ENCODE data around the gene DENND4A. TPM values are rescaled to one million over a fixed set of nuclear protein-coding genes. Genes with fewer than 3 reads are reported as not detected.

Gene DENND4A
- total RNA-seq, 1 donor from 2014 or later, result 50.8 TPM

DNA sequence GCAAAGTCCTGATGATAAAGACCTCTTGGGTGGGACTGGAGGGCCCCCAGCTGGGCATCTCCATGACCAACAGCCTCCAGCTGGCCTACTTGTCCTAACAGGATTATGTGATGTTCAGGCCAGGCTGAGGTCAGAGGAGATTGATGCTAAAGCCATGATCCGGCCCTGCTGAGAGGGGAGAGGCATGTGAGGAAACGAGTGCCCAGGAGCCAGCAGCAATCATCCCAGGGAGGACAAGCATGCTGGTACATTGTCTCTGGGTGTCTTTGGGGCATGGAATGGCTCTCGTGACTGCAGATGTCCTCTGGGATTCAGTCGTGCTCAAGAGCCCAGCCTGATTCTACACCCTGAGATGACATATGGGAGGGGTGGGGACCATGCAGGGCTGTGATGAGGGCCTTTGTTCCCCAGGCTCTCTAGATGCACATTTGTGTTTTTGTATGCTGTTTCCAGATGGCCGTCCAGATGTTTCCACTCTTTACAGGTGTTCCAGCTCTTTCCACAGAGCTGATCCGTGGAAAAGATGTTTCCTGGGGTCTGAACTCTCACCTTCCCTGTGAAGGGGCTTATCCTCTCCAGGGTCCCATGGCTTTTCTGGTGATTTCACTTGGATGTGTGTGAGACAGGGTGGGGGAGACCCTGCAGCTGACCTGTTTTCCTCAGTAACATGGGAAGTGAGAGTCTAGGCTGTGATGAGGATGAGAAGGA lies 150.2 kb downstream of the DENND4A start:
- Mint-ChIP-seq H3K4me3 (no peak overlapping the region), H3K27ac (no peak overlapping the region), H3K9me3 (no peaks in the 10 kb centered on the region), H3K4me1 (ENCODE audit: low read depth) (peaks cover 10% of the 10 kb centered on the region), H3K27me3 (ENCODE audit: insufficient read depth) (no peaks in the 10 kb centered on the region), H3K36me3 (ENCODE audit: low read depth) (no peaks in the 10 kb centered on the region)
- DNase-seq (ENCODE audit: low spot score), result no peak
- intact Hi-C loops (cut with micrococcal nuclease), result no loop called here

DNA sequence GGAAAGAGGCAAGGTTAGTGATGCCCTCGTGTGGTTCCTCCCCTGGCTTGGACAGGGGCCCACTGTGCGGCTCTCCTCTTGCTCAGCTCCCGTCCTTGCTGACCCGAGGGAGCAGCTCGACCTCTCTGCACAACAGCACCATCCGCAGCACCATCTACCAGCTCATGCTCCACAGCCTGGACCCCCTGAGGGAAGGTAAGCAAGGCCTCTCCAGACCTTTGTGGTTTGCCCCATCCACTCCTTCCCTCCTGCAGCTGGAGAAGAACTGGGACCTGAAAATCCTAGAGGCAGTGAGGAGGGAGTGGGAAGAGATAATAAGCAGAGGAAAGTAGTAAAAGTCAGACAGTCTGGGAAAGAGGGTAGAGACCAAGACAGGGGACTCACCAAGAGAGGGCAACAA lies 152.6 kb downstream of the DENND4A start:
- intact Hi-C loops (cut with micrococcal nuclease), result loop anchor here (5.0 kb wide), 2 partner anchors 188 to 553 kb away; no protein-coding TSS in a partner anchor
- Mint-ChIP-seq H3K9me3 (no peaks in the 10 kb centered on the region), H3K4me1 (ENCODE audit: low read depth) (peaks cover 10% of the 10 kb centered on the region), H3K4me3 (no peak overlapping the region), H3K36me3 (ENCODE audit: low read depth) (no peaks in the 10 kb centered on the region), H3K27ac (no peak overlapping the region), H3K27me3 (ENCODE audit: insufficient read depth) (no peaks in the 10 kb centered on the region)
- DNase-seq (ENCODE audit: low spot score), result no peak

DNA sequence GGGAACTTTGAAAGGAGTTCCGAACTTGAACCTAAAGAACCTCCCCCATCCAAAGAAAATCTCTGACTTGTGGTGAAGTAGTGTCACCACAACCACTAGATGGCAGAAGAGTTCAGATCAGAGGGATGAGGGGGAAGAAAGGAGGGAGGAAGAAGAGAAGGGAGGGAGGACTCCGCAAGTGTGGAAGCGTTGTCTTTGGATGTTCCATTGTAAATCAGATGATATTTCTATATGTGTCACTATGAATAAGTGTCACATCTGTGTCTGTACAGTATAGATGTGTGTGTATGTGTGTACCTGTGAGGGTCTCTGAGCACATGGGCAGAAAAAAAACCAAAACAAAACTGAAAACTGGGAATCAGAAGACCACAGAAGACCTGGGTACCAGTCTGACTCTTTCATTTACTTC lies 153.4 kb downstream of the DENND4A start:
- H3K4me3 Mint-ChIP-seq, result peak overlapping the region; percentile 0
- no peaks in the 10 kb centered on the region for H3K9me3 Mint-ChIP-seq
- H3K27me3 Mint-ChIP-seq (ENCODE audit: insufficient read depth), result no peaks in the 10 kb centered on the region

DNA sequence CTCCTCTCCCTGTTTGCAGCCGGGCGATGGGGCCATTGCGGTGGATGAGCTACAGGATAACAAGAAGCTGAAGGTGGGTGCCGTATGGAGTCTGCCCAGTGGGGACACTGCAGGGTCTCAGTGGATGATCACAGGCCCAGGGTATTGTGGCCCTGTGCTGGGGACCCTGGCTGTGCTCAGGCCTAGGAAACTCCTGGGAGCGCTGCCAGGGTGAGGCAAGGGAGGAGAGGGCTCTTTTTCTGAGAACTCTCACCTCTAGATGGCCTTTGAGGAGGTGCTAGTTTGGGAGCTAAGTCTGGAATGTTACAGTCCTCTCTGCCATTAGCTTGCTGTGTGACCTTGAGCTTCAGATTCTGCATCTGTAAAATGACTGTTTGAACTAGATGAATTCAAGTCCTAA lies 154.0 kb downstream of the DENND4A start:
- no peak overlapping the region for H3K27ac Mint-ChIP-seq
- intact Hi-C loops (cut with micrococcal nuclease), result loop anchor here (1.0 to 5.0 kb wide), 3 partner anchors 189 to 554 kb away; no protein-coding TSS in a partner anchor

More for the DNA sequence above, 153.4 kb downstream of the DENND4A start:
- peaks cover 10% of the 10 kb centered on the region for H3K4me1 Mint-ChIP-seq (ENCODE audit: low read depth)
- no peak overlapping the region for H3K27ac Mint-ChIP-seq
- intact Hi-C loops (cut with micrococcal nuclease), result loop anchor here (1.0 to 5.0 kb wide), 3 partner anchors 189 to 554 kb away; no protein-coding TSS in a partner anchor
- no peaks in the 10 kb centered on the region for H3K36me3 Mint-ChIP-seq (ENCODE audit: low read depth)
- DNase-seq (ENCODE audit: low spot score), result peak; percentile 48

DNA sequence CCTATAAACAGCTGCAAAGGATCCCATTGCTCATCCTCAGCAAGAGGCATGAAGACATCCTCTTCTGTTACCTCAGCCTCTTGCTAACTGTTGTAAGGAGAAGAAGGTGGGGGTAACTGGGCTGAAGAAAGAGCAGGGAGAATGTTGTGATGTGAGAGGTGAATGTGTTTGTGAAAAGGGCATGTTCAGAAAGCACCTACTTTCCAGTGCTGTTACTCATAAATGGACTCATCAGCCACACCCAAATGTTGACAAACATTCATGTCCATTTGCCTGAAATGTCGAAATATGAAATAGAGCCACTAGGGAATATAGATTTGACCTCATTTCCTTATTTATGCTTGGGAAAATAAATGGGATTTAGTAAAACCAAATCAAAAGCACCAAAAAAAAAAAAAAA lies 157.7 kb downstream of the DENND4A start:
- no peak for DNase-seq (ENCODE audit: low spot score)
- H3K4me1 Mint-ChIP-seq (ENCODE audit: low read depth), result peaks cover 25% of the 10 kb centered on the region
- H3K27ac Mint-ChIP-seq, result no peak overlapping the region
- H3K9me3 Mint-ChIP-seq, result no peaks in the 10 kb centered on the region
- H3K27me3 Mint-ChIP-seq (ENCODE audit: insufficient read depth), result no peaks in the 10 kb centered on the region
- no peaks in the 10 kb centered on the region for H3K36me3 Mint-ChIP-seq (ENCODE audit: low read depth)
- intact Hi-C loops (cut with micrococcal nuclease), result no loop called here
- no peak overlapping the region for H3K4me3 Mint-ChIP-seq

More for the DNA sequence above, 154.0 kb downstream of the DENND4A start:
- Mint-ChIP-seq H3K36me3 (ENCODE audit: low read depth) (no peaks in the 10 kb centered on the region), H3K9me3 (no peaks in the 10 kb centered on the region), H3K4me1 (ENCODE audit: low read depth) (peaks cover 10% of the 10 kb centered on the region), H3K27me3 (ENCODE audit: insufficient read depth) (no peaks in the 10 kb centered on the region), H3K4me3 (no peak overlapping the region)
- DNase-seq (ENCODE audit: low spot score), result no peak

DNA sequence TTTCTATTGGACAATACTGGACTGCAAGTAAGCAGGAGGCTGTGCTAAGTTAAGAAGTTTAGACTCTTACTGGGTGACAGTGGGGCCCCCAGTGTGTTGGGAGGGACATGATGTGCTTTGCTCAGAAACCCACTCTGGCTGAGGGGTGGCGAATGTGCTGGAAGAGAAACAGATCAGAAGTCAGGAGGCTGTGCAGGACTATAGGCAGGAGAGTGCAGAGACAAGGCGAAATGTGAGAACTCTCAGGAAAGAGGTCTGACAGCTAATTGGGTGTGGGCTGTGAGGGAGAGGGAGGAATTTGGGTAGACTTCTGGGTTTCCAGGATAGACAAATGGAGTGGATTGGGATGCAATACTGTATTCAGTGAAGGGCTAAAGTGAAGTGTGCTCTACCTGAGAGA lies 158.3 kb downstream of the DENND4A start:
- intact Hi-C loops (cut with micrococcal nuclease), result no loop called here
- Mint-ChIP-seq H3K4me1 (ENCODE audit: low read depth) (peaks cover 20% of the 10 kb centered on the region), H3K9me3 (no peaks in the 10 kb centered on the region), H3K36me3 (ENCODE audit: low read depth) (no peaks in the 10 kb centered on the region), H3K4me3 (no peak overlapping the region), H3K27ac (no peak overlapping the region), H3K27me3 (ENCODE audit: insufficient read depth) (no peaks in the 10 kb centered on the region)
- DNase-seq (ENCODE audit: low spot score), result no peak

DNA sequence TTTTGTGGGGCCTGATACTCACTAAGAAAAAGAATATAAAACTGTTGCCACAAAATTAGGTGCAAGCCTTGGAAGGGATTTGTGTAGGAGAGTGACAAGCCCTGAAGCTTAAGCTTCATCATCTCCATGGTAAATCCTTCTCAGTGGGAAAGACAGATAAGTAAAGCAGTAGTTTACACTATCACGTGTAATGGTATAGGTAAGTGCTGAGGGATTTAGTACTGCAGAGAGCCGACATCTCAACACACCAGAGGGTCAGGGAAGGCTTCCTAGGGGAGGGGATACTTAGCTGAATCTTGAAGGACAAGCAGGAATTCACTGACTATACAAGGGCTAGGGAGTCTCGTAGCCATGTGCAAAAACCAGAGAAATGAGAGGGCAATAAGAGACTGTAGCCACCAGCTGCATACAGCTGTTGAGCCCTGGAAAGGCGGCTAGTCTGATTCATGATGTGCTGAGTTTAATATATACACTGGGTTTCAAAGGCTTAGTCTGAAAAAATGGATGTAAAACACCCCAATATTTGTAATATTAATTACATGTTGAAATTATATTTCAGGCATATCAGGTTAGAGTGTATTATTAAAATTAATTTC lies 159.2 kb downstream of the DENND4A start:
- H3K27me3 Mint-ChIP-seq (ENCODE audit: insufficient read depth), result no peaks in the 10 kb centered on the region
- DNase-seq (ENCODE audit: low spot score), result no peak
- H3K27ac Mint-ChIP-seq, result no peak overlapping the region
- no peaks in the 10 kb centered on the region for H3K9me3 Mint-ChIP-seq
- no peaks in the 10 kb centered on the region for H3K36me3 Mint-ChIP-seq (ENCODE audit: low read depth)
- H3K4me3 Mint-ChIP-seq, result no peak overlapping the region
- intact Hi-C loops (cut with micrococcal nuclease), result no loop called here
- peaks cover 15% of the 10 kb centered on the region for H3K4me1 Mint-ChIP-seq (ENCODE audit: low read depth)

DNA sequence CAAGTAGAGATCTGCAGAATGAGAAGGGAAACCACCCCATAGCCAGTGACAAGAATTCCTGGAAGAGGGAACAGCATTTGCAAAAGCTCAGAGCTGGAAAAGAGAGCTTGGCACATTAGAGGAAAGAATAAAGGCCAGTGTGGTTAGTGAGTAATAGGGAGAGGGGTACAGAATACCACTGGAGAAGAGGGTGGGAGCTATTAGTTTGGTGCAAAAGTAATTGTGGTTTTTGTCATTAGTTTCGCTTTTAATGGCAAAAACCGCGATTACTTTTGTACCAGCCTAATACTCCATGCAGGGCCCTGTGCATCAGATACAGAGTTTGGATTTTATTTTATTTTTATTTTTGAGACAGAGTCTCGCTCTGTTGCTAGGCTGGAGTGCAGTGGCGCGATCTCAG lies 160.6 kb downstream of the DENND4A start:
- Mint-ChIP-seq H3K27ac (no peak overlapping the region), H3K4me3 (no peak overlapping the region)

DNA sequence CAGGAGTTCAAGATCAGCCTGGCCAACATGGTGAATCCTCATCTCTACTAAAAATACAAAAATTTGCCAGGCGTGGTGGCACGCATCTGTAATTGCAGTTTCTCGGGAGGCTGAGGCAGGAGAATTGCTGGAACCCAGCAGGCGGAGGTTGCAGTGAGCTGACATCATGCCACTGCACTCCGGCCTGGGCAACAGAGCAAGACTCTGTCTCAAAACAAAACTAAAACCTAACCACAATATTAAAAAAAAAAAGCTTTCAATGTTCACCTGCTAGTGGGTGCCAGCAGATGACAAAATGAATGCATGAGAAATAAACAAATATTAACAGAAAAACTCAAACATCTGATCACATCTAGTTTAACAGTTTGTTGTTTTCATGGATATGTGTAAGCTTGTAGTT lies 161.3 kb downstream of the DENND4A start:
- no peak overlapping the region for H3K27ac Mint-ChIP-seq
- no peaks in the 10 kb centered on the region for H3K27me3 Mint-ChIP-seq (ENCODE audit: insufficient read depth)
- no peak for DNase-seq (ENCODE audit: low spot score)
- no peaks in the 10 kb centered on the region for H3K36me3 Mint-ChIP-seq (ENCODE audit: low read depth)
- intact Hi-C loops (cut with micrococcal nuclease), result no loop called here
- H3K9me3 Mint-ChIP-seq, result no peaks in the 10 kb centered on the region
- H3K4me3 Mint-ChIP-seq, result no peak overlapping the region
- peaks cover 15% of the 10 kb centered on the region for H3K4me1 Mint-ChIP-seq (ENCODE audit: low read depth)

More for the DNA sequence above, 160.6 kb downstream of the DENND4A start:
- no peak for DNase-seq (ENCODE audit: low spot score)
- Mint-ChIP-seq H3K4me1 (ENCODE audit: low read depth) (peaks cover 15% of the 10 kb centered on the region), H3K9me3 (no peaks in the 10 kb centered on the region), H3K36me3 (ENCODE audit: low read depth) (no peaks in the 10 kb centered on the region), H3K27me3 (ENCODE audit: insufficient read depth) (no peaks in the 10 kb centered on the region)
- intact Hi-C loops (cut with micrococcal nuclease), result no loop called here

DNA sequence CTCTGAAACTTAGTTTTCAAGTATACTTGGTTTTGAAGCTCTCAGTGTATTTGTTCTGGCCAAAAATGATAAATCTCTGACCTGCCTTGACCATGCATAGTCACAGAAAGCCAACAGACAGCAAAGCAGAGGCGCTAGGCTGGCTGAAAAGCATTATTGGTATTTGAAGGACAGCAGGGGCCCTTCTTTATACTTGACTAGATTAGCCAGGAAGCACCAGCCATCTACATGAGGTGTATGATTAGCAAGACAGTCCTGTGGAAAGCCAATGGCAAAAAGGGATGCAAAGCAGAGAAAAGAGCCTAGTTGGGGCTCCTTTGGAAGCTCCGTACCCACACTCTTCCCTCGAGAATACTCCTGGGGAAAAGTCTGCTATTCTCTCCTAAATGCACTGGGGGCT lies 162.5 kb downstream of the DENND4A start:
- H3K27ac Mint-ChIP-seq, result no peak overlapping the region
- DNase-seq (ENCODE audit: low spot score), result no peak
- peaks cover 15% of the 10 kb centered on the region for H3K4me1 Mint-ChIP-seq (ENCODE audit: low read depth)
- no peak overlapping the region for H3K4me3 Mint-ChIP-seq
- H3K36me3 Mint-ChIP-seq (ENCODE audit: low read depth), result peaks cover under 1% of the 10 kb centered on the region
- intact Hi-C loops (cut with micrococcal nuclease), result no loop called here
- H3K27me3 Mint-ChIP-seq (ENCODE audit: insufficient read depth), result no peaks in the 10 kb centered on the region
- no peaks in the 10 kb centered on the region for H3K9me3 Mint-ChIP-seq

DNA sequence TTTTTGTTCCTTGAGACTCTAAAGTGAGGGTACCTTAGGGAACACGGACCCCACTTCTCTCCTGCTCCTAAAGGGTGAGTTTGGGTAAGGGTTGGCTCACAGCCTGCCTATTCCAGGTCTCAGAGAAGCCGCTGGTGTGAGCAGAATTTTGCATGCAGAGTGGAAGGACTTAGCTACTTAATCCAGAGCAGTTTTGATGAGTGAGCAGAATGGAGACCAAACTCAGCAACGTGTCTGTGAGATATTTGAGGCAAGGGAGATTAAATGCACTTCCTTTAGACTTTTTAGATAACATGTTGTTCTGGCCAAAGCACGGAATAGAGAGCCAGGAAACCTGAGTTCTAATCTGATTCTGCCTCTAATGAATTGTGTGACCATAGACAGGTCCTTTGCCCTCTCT lies 165.2 kb downstream of the DENND4A start:
- intact Hi-C loops (cut with micrococcal nuclease), result no loop called here
- H3K36me3 Mint-ChIP-seq (ENCODE audit: low read depth), result peaks cover 5% of the 10 kb centered on the region
- DNase-seq (ENCODE audit: low spot score), result no peak
- no peaks in the 10 kb centered on the region for H3K27me3 Mint-ChIP-seq (ENCODE audit: insufficient read depth)
- no peak overlapping the region for H3K27ac Mint-ChIP-seq
- no peak overlapping the region for H3K4me3 Mint-ChIP-seq
- peaks cover 7% of the 10 kb centered on the region for H3K4me1 Mint-ChIP-seq (ENCODE audit: low read depth)
- no peaks in the 10 kb centered on the region for H3K9me3 Mint-ChIP-seq

DNA sequence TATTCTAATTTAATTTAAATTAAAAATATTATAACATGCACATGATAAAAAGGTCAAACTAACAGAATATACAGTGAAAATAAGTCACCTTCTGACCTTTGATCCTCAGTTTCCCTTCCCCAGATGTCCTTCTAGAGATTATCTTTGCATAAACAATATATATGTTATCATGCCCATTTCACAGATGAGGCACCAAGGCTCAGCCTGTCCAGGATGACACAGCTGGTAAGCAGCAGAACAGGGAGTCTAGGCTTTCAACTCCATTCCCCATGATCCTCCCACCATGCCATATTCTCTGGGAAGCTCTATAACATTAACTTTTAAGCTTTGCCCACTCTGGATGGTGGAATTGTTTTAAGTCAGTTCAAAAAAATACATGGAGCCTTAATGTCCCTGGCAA lies 169.0 kb downstream of the DENND4A start:
- Mint-ChIP-seq H3K9me3 (no peaks in the 10 kb centered on the region), H3K4me3 (no peak overlapping the region), H3K4me1 (ENCODE audit: low read depth) (no peaks in the 10 kb centered on the region), H3K27ac (no peak overlapping the region), H3K27me3 (ENCODE audit: insufficient read depth) (no peaks in the 10 kb centered on the region), H3K36me3 (ENCODE audit: low read depth) (peaks cover 5% of the 10 kb centered on the region)
- DNase-seq (ENCODE audit: low spot score), result no peak
- intact Hi-C loops (cut with micrococcal nuclease), result no loop called here

DNA sequence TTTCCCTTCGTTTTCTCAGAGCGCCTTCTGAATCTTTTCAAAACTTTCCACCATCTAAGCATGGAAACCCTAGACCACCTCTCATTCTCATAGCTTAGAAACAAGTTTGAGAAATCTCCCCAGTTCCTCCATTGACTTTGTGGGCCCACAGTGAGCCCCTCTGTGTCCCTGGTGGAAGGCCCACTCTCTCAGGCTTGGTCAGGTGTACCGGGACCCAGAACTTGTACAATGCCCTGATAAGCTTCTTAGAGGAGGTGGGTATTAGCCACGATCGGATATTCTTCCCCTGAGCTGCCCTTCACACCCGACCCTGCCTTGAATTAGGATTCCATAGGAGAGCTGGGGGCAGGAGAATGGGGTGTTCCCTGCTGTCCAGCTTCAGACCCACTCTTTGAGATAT lies 170.5 kb downstream of the DENND4A start, which contains the start of gene SLC24A1:
Gene SLC24A1 (plus strand): TSS at position 301 of the 400 bp plus-strand sequence. CDS start 2,143 bp downstream, outside the sequence.
- Mint-ChIP-seq H3K9me3 (no peaks in the 10 kb centered on the region), H3K27ac (no peak within 1 kb of the TSS), H3K36me3 (ENCODE audit: low read depth) (peaks cover 5% of the 10 kb centered on the region), H3K4me1 (ENCODE audit: low read depth) (no peaks in the 10 kb centered on the region), H3K4me3 (no peak within 1 kb of the TSS), H3K27me3 (ENCODE audit: insufficient read depth) (no peaks in the 10 kb centered on the region)
- intact Hi-C loops (cut with micrococcal nuclease), result no loop called here
- DNase-seq (ENCODE audit: low spot score), result no peak

Data from activated T-helper 1 cell treated with anti-CD3 and anti-CD28 coated beads, Interleukin-12 subunit alpha, Interleukin-12 subunit beta, Interleukin-2, Interleukin-4 antibody, amounts not matched to agents 30 ng/mL and 10 ng/mL and 1 ng/mL, durations not matched to agents 14 hours and 24 hours and 36 hours (primary cell).